CD1c-positive myeloid dendritic cell (primary cell): ENCODE measurements around the gene SYNM.

Experiments used
- DNase-seq: peaks from one replicate; pipeline ENCODE4 v3.0.0-alpha.2; 2016; ENCODE audit errors: extremely low spot score

SYNM gene

DNA sequence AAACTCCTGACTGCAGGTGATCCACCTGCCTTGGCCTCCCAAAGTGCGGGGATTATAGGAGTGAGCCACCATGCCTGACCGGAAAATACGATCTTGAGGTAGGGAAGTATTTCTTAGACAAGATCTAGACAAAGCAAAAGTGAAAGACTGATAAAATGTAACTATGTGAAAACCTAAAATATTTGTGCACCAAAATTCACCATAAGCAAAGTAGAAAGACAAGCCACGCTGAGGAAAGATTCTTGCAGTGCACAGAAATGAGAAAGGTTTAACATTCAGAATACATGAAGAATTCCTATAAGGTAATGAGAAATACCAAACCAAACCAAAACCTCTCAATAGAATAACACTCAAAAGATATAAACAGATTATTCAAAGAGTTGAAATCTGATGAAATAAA lies 35.7 kb downstream of the SYNM start:
- no peak for DNase-seq

DNA sequence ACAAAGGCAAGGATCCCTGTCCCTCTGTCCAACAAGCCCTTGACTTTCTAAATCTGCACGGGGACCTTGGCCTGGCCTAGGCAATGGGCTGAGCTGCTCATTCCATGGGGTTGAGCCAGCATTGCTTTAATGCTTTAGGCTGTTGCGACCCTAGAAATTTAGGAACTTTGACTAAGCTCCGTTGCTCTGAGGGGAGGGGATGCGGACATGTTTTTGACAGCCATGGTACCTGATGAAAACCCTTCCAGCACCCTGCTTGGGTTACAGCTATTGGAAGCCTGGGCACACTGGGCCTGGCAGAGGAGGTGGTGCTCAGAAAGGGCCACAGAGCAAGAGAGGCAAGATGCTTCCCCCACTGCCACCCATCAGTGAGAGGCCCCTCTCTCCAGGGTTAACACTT lies 37.1 kb downstream of the SYNM start:
- no peak for DNase-seq

DNA sequence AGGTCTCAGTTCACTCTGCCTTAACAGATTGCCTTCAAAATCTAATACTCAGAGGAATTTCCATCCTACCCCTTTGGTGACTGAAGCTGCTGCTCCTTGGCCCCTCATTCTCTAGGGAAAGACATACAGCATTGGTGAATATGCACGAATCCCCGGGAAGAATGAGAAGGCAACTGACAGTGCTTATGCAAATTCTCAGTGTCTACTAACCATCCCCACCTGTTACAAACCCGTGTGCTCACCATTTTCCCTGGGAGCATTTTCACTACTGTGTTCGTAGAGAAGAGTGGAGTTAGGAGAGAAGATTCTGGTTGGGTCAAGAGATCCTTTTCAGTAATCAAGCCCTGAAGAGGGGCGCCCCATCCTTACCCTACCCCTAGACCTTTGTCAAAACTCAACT lies 37.7 kb downstream of the SYNM start:
- no peak for DNase-seq

DNA sequence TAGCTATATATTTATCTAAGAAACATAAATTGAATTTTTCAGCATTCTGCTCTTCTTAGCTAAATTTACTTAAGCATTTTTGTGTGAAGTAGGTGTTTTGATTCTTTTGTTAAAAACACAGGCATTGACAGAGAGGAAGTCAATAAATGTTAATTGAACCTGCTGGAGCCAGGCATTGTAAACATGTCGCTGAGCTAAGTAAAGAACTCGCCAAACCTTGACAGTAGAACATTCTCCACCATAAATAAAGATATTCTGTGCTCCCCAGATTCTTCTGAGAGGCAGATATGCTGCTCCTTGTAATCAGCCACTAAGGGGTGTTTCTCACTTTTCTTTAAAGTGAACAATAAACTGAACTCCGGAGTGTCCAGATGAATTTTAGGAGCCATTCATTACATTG lies 38.4 kb downstream of the SYNM start:
- DNase-seq, result no peak

DNA sequence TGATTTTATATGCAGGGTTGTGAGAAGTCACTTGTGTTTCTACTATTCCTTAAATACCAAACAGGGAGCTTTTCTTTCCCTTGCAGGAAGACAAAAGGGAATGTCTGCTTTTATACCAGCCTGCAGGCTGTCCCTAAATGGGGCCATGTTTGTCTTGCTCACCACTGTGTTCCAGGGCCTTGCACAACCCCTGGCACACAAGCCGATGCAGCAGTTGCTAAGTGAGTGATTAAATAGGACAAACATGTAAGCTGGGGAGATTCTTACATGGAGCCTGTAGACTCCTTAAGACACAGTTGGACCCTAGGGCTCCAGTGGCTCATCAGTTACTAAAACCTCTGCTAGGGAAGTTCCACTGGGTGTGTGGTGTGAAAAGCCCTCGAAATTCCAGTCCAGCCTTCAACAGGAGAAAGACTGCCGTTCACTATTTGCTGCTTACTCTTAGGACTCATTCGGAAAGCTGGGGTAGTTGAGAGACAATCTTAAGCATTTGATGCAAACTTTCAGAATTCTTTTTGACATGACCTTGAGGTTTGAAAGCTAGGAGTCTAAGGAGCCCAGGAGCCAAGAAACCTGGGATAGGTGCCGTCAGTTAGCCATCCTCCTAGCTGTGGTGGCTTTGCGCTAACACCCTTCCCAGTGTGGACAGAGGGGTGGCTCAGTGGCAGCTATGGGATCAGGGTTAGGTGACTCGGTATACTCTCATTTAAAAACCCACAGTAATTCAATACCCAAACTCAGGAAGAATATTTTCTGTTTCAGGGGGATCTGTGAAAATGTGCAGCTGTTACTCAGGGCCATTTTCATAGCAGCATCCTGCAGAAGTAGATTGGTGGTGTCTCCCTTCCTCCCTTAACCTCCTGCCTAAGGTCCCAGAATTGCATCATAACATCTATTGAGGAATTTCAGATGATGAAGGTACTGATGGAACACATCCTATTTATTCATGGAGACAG lies 39.1 kb downstream of the SYNM start:
- DNase-seq, result no peak

DNA sequence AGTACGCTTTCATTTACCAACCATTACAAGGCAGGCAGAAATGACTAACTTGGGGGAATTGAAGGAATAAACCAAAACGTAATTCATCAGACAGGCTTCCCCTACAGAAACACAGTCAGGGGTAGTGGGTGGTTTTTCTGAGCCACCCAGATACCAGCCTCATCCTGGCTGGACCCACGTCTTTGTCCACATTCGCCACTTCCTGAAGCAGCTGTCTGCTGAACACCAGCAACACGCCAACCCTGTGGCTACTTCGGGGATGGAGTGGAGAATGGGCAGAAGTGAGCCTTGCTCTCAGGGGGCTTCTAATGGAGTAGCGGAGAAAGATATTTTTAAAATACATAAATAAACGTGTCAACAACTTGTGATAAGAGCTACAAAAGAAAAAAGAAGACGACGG lies 40.1 kb downstream of the SYNM start:
- DNase-seq, result no peak

DNA sequence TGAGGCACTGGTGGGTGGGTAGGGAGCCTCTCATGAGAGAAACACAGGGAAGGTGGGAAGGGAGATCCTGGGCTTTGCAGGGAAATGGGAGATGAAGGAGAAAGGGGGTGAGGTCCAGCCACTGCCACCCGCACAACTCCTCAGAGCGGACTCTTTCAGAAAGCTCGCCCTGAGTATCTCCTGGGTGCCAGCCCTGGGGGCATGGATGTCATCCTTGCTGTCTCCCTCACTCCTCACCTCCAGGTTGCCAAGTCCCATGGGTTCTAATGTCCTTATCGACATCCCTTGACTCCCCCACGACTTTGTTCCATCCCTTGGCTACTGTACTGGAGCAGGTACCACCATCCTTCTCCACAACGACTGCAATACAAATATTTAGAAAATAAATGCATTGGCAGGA lies 40.9 kb downstream of the SYNM start:
- no peak for DNase-seq

DNA sequence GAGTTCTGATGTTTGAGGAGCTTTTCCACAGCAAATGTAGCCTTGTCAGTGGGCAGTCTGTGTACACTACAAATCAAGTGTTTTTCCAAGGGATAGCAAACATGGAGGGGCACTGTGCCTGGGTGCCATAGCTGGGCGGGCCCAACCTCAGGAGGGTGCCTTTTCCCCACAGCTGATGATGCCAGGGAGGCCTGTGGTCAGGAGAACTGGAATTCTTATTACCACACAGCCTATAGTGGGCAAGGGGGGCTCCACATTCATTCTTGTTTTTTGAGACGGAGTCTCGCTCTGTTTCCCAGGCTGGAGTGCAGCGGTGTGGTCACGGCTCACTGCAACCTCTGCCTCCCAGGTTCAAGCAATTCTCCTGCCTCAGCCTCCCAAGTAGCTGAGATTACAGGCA lies 41.8 kb downstream of the SYNM start:
- DNase-seq, result no peak

DNA sequence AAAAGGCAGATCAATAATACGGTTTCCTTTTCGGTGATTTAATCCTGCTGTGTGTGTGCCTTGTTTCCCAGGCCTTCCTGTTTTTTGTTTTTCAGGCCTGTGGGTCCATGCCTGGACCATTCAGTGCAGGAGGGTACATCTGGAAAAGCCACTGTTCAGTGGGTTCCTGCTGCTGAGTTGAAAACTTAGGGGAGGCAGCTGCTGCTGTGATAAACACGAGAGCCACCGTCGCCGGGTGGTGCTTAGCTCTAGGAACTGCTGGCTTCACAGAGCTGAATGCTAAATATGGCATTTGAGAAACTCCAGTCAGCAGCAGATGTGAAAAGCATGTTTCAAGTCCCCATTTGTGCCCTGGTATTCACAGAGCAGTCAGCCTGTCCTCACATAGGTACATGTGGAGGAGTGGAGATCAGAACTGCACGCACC lies 44.0 kb downstream of the SYNM start:
- DNase-seq, result no peak

DNA sequence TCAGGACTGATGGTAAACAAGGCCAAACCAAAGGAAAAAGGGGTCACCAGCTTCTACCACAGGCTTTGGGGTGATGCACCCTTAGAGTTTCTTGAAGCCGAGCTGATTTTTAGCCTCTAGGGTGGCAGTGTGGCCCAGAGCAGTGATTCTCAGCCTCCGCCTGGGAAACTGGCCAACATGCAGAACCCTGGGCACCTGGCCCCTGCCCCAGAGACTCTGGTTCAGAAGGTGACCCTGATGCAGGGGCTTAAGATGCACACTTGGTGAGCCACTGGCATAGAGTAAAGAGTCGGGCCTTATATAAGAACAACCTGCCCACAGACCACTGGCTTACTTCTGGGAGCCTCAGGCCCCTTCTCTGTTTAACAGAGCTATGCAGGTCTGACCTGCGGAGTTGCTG lies 44.5 kb downstream of the SYNM start:
- DNase-seq, result no peak

DNA sequence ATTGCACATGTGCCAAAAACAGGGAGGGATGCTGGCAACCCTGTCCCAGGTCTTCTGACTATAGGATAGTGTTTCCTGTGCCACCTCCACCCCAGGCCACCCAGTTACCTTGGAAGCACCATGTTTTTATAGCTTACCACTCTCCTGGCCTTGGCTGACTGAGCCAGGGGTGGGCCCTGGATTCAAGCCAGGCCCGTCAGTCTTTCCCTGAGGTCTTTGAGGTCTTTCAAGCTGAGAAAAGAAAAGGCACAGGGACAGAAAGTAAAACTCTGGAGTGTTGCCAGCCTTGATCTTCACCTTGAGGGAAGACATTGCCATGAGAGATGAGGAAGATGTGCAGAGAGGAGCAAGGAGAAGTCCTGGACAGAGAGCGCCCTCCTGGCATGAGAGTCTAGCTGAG lies 46.3 kb downstream of the SYNM start:
- no peak for DNase-seq

DNA sequence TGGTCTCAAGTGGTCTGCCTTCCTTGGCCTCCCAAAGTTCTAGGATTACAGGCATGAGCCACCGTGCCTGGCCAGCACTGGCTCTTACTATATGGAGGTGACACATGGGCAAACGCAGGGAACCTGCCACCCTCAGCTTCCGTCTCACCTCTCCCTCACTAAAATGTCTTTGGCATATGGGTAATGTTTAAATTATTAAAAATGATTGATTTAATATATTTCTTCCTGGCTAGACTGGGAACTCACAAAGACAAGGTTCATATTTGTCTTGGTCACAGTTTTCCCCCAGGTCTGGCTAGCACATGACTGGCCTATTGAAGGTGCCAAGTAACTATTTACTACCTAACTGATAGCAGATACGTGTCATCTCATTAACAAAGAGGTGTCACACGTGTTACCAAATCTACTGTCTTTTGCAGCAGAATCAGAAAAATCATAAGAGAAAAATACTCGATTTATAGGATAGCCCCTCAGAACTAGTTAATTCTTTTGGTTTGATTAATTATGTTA lies 48.2 kb downstream of the SYNM start:
- no peak for DNase-seq

DNA sequence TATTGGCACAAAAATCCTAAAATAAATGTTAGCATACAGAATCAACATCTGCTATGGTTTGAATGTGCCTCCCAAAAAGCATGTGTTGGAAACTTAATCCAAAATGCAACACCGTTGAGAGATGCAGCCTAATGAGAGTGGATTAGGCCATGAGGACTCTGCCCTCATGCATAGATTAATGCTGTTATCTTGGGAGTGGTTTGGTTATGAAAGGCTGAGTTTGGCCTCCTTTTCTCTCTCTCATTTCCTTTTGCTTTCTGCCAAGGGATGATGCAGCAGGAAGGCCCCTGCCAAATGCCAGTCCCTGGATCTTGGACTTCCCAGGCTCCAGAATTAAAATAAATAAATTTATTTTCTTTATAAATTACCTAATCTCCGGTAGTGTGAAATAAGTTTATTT lies 49.4 kb downstream of the SYNM start:
- DNase-seq, result no peak

DNA sequence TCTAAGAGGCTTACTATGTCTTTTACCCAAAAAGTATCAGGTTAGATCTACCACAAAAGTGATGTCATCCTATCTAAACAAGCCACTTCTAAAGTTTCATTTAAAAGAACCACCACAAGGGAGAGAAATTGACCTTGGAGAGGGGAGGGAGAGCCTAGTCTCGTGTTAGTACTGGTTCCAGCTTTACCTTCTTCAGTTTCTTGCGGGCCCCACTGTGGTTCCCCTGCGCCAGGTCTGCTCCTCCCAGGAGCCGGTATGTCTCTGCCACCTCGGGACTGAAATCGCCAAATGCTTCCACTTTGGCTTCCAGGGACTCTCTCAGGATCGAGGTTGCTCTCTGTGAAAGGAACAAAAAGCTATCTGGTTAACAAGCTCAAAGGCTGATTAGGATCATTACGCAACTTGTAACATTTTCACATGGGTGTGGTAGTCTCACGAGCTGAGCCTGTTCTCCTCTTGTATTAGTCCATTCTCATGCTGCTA lies 51.1 kb downstream of the SYNM start:
- DNase-seq, result no peak

DNA sequence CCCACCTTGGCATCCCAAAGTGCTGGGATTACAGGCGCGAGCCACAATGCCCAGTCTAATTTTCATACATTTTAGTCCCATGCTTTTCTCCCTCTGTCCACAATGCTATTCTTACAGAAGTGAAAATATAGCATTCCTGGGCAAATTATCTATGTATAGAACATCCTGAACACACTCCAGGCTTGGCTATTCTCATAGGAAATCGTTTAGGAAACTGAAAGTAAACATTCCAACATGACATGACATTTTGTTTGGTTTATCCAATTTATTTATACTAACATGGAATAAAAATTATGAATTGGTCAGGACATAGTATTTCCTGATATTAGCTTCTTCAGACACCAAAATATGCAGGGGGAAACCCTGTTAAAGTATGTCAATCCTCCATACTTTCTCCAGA lies 52.6 kb downstream of the SYNM start:
- no peak for DNase-seq

DNA sequence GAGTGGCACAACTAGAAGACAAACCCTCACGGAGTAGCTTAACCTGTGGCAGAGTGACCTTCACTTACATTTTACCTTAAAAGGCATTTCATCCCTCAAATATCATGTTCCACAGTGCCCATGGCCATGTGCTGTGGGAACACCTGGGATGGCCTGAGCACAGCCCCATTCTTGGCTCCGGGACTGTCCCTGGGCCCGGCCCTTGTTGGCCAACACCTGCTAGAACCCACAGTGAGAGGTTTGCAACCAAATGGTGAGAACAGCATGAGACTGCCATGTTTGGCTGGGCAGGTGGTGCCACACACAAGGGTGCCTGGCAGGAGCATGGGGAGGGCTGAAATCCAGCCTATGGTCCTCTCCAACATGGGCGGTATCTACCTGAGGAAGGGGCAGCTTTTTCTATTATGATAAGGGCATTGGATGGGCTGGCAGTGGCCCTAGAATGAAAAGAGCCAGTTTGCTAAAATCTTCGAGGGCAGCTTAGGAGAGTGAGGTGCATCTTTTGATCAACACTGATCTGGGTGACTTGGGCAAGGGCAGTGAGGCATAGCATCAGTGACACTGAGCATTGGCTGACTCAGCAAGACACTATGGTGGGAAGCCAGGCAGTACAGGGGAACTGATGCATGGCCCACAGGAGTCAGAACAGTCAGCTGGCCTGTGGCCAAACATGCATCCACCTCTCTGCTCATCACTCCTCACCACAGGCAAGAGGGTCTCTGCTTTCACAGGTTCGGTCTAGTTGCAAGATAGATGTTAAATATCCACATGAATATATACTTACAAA lies 53.9 kb downstream of the SYNM start:
- DNase-seq, result no peak

DNA sequence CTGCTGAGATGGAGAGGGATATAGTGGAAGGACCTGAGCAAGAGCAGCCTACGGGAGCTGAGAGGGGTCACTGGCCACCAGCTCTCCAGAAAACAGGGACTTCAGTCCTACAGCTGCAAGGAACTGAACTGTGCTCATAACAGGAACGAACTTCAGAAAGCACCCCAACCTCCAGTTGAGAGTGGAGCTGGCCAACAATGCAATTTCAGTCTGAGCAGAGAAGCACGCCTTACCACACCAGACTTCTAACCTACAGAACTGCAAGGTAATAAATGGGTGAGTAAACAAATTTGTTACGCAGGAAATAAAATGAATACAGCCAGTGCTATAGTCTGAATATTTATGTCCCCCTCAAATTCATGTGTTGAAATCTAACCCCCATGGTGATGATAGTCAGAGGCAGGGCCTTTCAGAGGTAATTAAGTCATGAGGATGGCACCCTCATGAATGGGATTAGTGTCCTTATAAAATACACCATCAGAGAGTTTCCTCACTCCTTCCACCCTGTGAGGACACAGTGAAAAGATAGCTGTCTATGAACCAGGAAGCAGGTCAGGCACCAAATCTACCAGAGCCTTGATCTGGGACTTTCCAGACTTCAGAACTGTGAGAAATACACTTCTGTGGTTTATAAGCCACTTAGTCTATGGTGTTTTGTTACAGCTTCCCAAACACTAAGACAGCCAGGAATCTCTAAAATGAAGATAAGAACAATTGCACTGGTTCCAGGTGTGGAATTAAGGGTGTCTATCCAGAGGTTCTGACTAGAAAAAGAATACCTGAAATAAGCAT lies 58.6 kb downstream of the SYNM start:
- no peak for DNase-seq

DNA sequence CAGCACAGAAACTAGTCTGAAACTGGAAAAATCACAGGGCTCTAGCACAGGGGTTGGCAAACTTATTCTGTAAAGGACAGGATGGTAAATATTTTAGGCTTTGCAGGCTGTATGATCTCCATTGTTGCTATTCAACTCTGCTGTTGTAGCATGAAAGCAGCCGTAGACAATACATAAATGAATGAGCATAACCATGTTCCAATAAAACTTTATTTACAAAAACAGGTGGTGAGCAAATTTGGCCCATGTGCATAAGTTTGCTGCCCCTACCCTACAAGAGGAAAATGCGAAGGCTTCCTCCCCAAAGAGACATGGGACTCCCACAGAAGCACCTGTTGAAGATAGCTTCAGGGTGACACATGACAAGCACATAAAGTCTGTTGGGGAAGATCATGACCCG lies 59.2 kb downstream of the SYNM start:
- DNase-seq, result no peak

DNA sequence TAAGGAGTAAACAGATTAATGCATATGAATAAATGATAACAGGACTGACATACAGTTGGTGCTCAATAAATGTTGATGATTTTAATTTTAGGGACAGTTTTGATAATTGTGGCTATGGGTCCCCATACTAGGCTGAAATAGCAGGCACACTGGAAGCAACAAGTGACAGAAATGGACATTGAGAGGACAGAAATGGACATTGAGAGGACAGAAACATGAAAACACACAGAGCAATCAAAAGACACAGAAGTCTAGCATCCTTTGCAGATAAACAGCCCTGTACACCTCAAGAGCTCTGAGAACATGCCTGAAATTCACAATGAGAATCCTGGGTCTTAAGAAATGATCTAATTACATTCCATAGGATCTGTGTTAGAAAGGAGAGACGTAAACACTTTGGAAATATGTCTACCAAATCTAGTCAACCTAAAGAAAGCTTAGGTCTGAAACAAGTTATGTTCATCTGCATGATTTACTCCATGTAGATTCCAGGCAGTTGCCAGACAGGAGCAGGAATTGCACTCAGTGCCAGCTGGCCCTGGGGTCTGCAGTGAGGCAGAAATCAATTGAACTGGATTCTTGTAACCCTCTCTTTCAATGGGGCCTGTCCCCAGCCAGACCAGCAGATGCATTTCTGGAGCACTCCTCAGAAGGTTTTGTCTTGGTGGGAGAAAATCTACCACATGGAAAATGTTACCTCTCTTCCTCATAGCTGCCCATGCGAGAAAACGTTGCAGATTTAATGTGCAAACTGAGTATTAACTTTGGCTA lies 60.3 kb downstream of the SYNM start:
- DNase-seq, result no peak

DNA sequence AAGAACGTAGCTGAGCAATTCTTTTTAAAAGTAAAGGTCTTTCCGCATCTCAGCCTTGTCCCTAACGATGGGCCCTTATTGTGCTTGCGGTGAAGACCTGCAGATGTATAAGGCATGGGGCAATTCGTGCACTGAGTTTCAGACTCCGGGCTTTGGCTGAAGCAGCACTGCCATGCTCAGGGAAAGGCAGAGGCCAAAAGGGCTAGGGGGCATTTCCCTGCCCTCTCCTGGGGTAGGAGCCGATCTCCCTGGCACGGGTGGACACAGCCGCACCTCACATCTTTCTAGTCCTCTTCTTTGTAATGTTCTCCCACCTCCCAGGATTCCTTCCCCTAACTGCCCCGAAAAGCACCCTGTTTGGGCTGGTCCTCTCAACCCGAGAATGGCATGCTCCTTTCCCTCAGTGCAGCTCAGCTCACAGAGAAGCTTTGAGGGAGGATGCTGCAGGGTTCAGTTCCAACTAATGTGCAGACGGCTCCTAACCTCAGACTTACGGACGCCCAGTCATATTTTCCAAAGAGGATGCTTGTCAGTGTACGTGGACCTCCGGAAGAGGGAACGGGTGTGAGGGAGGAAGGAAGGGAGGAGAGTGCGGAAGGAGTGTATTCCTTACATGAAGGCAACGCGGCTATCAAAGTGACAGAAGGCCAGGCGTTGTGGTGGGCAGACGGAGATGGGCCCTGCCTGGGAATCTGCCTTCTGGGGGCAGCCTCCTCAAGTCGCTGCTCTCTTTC lies 61.2 kb downstream of the SYNM start:
- no peak for DNase-seq
